ENCODE measurements around the gene RANGRF.
A peak's percentile ranks its signal among the peaks of the same experiment; 100 is the strongest.

RANGRF gene

DNA sequence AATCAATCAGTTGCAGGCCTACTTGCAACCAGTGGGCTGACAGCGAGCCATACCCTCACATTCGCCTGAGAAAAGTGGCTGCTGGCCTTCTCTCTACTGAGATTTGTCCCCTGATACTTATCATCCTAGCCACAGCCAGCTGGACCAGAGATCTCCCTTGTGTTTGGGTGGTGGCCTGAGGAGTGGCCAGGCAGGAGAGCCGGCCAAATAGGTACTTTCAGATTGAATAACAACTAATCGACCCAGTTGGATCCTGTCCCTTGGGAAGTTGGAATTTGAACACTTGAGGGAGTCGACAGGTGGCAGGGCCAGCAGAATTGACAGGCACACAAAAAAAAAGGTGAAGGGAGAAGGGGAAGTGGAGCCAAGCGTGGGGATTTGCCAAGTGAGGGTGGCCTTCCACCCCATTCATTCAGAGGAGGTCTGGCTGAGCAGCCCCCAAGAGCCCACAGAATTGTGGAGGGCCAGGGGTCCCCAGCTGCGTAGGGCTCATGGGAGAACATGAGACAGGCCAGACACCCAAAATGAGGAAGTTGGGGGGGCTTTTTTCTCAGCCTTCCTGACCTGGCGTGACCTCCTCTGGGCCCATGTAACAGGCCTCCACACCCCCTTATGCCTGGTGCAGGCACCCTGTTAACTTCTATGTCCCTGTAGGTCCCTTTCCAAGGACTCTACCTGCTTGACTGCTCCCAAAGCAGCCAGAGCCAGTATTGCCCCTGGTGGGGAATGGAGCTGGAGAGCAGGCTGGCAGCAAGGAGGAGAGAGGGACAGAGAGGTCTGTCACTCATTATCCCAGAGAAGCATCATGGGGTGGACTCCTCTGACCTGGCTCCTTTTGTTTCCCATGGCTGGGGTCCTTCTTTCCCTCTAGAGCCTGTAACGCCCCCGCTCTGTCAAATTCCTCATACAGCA lies 2.9 kb upstream of the RANGRF start:
- H3K4me3 ChIP-seq (ENCODE audit: low read length): no peak overlapping the region
- TF ChIP-seq, protein P1, sequence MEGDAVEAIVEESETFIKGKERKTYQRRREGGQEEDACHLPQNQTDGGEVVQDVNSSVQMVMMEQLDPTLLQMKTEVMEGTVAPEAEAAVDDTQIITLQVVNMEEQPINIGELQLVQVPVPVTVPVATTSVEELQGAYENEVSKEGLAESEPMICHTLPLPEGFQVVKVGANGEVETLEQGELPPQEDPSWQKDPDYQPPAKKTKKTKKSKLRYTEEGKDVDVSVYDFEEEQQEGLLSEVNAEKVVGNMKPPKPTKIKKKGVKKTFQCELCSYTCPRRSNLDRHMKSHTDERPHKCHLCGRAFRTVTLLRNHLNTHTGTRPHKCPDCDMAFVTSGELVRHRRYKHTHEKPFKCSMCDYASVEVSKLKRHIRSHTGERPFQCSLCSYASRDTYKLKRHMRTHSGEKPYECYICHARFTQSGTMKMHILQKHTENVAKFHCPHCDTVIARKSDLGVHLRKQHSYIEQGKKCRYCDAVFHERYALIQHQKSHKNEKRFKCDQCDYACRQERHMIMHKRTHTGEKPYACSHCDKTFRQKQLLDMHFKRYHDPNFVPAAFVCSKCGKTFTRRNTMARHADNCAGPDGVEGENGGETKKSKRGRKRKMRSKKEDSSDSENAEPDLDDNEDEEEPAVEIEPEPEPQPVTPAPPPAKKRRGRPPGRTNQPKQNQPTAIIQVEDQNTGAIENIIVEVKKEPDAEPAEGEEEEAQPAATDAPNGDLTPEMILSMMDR (conservative IDR thresholded peaks at IDR 0.05; ENCODE audit: low read length): no peak
- no peak for DNase-seq (ENCODE audit: low read depth)

GRCh38 chr17:8287651-8288335 lies 677 bp upstream of the RANGRF start:
- H3K4me3 ChIP-seq (ENCODE audit: low read length): peak overlapping the region; percentile 91
- DNase-seq (ENCODE audit: low read depth): no peak
- TF ChIP-seq, protein P1 (conservative IDR thresholded peaks at IDR 0.05; ENCODE audit: low read length): no peak

DNA sequence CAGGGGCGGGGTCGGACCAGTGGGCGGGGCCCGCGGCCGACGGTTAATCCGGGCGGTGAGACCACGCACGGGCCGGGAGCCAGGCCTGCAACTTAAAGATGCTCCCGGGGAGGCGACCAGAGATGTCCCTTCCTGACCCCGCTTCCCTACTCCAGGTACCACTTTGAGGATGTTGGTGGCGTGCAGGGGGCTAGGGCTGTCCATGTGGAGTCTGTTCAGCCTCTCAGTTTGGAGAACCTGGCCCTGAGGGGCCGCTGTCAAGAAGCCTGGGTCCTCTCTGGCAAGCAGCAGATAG lies 580 bp downstream of the RANGRF start:
- TF ChIP-seq, protein P1 (conservative IDR thresholded peaks at IDR 0.05; ENCODE audit: low read length): no peak
- peak overlapping the region; percentile 91 for H3K4me3 ChIP-seq (ENCODE audit: low read length)
- DNase-seq (ENCODE audit: low read depth): no peak

DNA sequence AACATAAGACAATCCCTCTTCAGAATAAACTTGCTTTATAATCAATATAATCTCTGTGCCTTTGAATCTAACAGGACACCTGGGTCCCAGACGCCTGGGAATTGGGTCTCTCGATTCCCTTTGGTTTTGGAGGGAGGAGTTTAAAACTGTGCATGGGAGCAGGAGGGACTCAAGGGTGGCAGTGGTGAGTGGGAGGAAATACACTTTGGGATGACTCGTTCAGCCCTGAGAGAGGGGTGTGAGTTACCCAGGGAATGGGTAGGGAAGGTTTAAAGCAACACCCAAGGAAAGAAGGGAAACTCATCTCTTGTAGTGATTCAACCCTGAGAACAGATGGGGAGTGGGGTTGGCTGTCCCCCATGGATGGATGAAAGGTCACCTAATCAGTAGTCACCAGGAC lies 1.6 kb downstream of the RANGRF start:
- TF ChIP-seq, protein P1 (conservative IDR thresholded peaks at IDR 0.05; ENCODE audit: low read length): no peak
- DNase-seq (ENCODE audit: low read depth): no peak
- no peak overlapping the region for H3K4me3 ChIP-seq (ENCODE audit: low read length)

- TF ChIP-seq, protein P1 (conservative IDR thresholded peaks at IDR 0.05; ENCODE audit: low read length): no peak
- H3K4me3 ChIP-seq (ENCODE audit: low read length): no peak overlapping the region
- no peak for DNase-seq (ENCODE audit: low read depth)
Measured at GRCh38 chr17:8292639-8293395, 4.3 kb downstream of the RANGRF start.

DNA sequence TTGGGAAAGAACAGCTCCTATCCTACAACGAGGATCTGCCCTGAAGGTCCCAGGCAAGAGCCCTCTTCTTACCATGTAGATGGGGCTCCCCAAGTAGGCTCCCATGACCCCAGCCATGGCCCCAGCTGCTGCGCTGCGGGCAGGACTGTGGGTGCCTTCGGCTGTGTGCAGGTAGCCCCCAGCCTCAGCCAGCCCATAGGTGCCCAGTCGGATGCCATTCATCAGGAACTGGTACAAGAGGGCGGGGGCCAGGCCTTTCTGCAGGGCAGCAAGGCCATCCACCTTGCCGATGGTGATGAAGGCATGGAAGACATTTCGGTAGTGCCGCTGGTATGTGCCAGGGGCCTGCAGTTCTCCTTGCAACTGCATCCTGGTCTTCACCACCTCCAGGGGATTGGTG lies 5.9 kb downstream of the RANGRF start:
- no peak overlapping the region for H3K4me3 ChIP-seq (ENCODE audit: low read length)
- TF ChIP-seq, protein P1 (conservative IDR thresholded peaks at IDR 0.05; ENCODE audit: low read length): no peak
- DNase-seq (ENCODE audit: low read depth): no peak

Measured in AG10803 (cell line).